GM06990 (cell line): Measurements from ENCODE around the gene RFTN1.

ENCODE experiments used
- DNase-seq: peaks from one replicate; pipeline ENCODE4 v3.0.0-alpha.2; 2011; ENCODE audit not compliant: insufficient read length; ENCODE audit errors: extremely low read depth
- H3K27me3 ChIP-seq: replicated peaks from 2 replicates; pipeline ENCODE4 v1.6.0; 2011; ENCODE audit warnings: low read length; ENCODE audit not compliant: control insufficient read depth, insufficient read depth
- H3K36me3 ChIP-seq: 2 replicates; pipeline ENCODE4 v1.5.1; 2011; ENCODE audit warnings: low read length; ENCODE audit not compliant: control insufficient read depth, insufficient read depth
- H3K4me3 ChIP-seq: replicated peaks from 2 replicates; pipeline ENCODE4 v1.5.1; 2011; ENCODE audit warnings: low read depth, mild to moderate bottlenecking, control low read depth, low read length
- TF ChIP-seq, protein P1 (sequence below): IDR thresholded peaks from 2 replicates; pipeline ENCODE4 v1.5.1; 2011; ENCODE audit warnings: low read length, control low read depth, mild to moderate bottlenecking, inconsistent platforms; ENCODE audit not compliant: insufficient read depth, poor library complexity, severe bottlenecking

The RFTN1 gene

DNA sequence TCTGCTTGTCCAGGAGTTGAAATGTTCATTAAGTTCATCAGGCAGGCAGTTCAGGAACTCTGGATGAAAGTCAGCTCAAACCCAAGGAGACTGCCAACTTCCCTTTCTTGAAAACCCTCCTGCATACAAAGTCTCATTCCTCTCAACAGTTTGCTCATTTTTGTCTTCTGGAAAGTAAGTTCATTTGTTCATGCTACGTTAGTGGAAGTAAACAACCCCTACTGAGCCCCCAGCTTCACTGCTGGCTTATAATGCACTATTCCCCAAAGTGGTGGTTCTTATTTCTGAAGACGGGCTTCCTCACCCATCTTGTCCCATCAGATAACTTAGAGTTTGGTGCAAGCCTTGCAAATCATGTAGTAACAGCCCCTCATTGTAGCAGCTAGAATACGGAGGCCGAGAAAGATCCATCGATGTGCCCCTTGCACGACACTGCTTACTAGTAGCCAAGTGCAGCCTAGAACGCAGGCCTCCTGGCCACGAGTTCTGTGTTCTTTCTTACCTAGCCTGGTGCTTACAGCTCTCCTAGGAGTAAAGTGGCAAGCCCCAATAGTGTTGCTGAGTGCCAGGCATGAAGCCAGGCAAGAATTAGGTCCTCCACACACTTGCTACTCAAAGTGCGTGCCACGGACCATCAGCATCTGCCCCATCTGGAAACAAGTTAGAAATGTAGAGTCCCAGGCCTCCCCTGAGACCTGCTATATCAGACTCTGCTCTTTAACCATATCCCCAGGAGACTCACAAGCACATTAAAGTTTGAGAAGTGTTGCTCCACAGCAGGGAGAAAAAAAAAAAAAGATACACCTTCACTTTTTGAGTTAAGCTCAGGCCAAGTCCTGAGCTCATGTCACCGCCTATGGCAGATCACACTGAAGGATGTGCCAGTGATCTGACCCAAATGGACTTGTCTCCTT lies 82.5 kb downstream of the RFTN1 start:
- Histone ChIP-seq H3K27me3 (no peaks in the 10 kb centered on the region), H3K4me3 (no peak overlapping the region), H3K36me3 (peaks cover 15% of the 10 kb centered on the region)
- DNase-seq: no peak
- TF ChIP-seq, protein P1, sequence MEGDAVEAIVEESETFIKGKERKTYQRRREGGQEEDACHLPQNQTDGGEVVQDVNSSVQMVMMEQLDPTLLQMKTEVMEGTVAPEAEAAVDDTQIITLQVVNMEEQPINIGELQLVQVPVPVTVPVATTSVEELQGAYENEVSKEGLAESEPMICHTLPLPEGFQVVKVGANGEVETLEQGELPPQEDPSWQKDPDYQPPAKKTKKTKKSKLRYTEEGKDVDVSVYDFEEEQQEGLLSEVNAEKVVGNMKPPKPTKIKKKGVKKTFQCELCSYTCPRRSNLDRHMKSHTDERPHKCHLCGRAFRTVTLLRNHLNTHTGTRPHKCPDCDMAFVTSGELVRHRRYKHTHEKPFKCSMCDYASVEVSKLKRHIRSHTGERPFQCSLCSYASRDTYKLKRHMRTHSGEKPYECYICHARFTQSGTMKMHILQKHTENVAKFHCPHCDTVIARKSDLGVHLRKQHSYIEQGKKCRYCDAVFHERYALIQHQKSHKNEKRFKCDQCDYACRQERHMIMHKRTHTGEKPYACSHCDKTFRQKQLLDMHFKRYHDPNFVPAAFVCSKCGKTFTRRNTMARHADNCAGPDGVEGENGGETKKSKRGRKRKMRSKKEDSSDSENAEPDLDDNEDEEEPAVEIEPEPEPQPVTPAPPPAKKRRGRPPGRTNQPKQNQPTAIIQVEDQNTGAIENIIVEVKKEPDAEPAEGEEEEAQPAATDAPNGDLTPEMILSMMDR: no peak

DNA sequence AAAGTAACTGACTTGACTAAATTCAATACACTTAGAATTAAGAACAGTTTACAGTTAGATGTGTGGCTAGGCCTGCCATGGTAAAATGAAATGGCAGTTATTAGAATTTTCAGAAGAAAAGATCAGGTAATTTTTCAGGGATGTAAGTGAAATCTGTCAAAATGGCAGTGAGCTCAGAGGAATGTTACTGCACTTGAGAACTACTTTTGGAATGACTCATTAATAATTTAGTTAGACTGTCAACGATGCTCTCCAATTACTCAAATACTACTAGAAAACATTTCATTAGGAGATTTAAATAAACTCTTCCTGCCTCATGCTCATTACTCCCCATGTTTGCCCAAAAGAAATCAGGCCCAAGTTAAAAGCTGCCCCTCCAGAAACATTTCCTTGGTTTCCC lies 84.4 kb downstream of the RFTN1 start:
- no peak for DNase-seq
- peaks cover 15% of the 10 kb centered on the region for H3K36me3 ChIP-seq
- H3K4me3 ChIP-seq: no peak overlapping the region
- no peaks in the 10 kb centered on the region for H3K27me3 ChIP-seq
- TF ChIP-seq, protein P1: no peak

DNA sequence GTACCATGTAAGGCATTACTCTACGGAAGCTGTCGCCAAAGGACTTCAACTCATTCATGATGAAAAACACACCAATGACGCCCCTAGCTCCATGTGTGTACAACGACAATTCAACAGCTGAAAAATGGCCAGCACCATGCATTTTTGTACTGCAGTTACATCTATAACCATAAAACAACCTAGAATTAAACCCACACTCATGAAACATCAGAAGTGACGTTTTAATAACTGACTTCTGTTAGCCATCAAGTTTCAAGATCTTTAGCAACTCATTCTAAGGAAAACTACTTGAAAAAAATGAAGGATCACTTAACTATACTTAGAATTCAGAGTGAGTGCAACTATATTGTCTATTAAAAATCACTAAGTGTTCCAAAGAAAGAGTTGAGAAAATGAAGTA lies 84.9 kb downstream of the RFTN1 start:
- Histone ChIP-seq H3K36me3 (peaks cover 15% of the 10 kb centered on the region), H3K27me3 (no peaks in the 10 kb centered on the region), H3K4me3 (no peak overlapping the region)
- TF ChIP-seq, protein P1: no peak
- no peak for DNase-seq

DNA sequence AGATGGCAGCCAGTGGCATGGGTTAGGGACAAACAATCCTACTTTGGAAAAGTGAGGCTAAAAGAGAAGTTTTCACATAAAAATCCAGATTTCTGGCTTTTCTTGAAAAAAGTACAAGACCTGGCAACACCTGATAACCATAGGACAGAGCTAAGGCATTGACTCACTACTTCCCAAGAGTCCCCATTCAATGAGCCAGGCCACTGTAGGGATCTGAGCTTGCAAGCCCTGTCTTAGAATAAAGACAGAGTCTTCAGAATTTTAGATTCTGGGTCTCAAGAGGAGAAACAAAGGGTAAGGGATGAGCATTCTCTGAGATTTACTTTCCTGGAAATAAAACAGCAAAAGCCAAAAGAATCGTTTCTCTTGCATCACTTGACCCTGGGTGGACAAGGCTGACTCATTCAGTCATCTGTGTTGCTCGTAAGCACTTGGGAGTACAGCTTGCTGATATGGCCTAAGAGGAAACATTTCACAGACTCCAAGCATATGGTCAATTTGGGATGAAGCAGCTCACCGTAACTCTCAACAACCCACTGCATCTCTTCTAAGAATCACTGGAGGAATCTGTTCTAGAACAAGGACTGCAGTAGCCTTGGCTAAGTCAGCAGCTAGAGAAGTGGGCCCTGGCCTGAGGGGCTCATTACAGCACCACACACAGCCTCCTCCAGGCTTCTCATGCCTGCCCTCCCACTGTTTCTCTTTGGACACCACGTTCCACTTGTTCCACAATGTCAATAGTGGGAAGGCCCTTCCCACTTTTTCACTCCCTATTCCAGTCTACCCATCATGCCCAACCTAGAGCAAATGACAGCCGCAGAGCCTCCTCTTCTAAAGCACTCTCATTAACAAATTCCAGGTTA lies 86.2 kb downstream of the RFTN1 start:
- peaks cover 11% of the 10 kb centered on the region for H3K36me3 ChIP-seq
- TF ChIP-seq, protein P1: no peak
- DNase-seq: no peak
- no peak overlapping the region for H3K4me3 ChIP-seq
- H3K27me3 ChIP-seq: no peaks in the 10 kb centered on the region

DNA sequence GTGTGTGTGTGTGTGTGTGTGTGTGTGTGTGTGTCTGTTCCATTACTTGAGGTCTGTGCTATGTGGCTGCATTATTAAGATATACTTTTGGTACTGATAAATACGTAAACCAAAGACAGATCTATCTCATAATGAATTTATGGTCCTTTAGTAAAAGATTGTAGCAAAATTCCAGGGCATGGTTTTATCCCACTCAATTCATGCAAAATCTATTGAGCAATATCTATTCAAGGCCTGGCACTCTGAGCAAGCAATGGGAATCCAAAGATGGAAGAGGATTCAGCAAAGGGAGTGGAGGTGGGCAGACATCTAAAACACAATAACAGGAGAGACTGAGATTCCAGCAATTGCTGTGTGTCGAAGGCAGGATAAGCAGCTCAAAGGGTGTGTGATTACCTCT lies 86.8 kb downstream of the RFTN1 start:
- TF ChIP-seq, protein P1: no peak
- peaks cover 9% of the 10 kb centered on the region for H3K36me3 ChIP-seq
- H3K27me3 ChIP-seq: no peaks in the 10 kb centered on the region
- H3K4me3 ChIP-seq: no peak overlapping the region
- DNase-seq: no peak
